K562 (cell line): Measurements from ENCODE around the gene SCN5A. TPM values are rescaled to one million over a fixed set of nuclear protein-coding genes. Genes with fewer than 3 reads are reported as not detected.

Source experiments
- ATAC-seq: fragments of 200-7000 bp; cut with Tn5 transposase; 3 replicates; pipeline ENCODE4 v1.9.1; 2020; ENCODE audit warnings: moderate library complexity
- BruUV-seq: library from RNA; stranded (reverse); fragments of 400-500 nt; replicated peaks from 2 replicates; lab custom pipeline; 2021; lab: Mats Ljungman, UMichigan
- CTCF ChIA-PET: fragments of 300-600 bp; formaldehyde crosslinking; extraction: SDS; loops from one replicate; lab custom pipeline; 2021; ENCODE audit warnings: low intra/inter-chr PET ratio; lab: Yijun Ruan, JAX
- POLR2A ChIA-PET: fragments of 300-600, 350-650 bp; sonication (Branson Sonifier 250); formaldehyde crosslinking; extraction: SDS; loops from one replicate; lab custom pipeline; 2021; ENCODE audit warnings: antibody characterized with exemption, inconsistent platforms; lab: Yijun Ruan, JAX
- DNase-seq, 4 experiments: peaks; one replicate each; pipeline versions ENCODE4 v3.0.0 to v3.0.0-alpha.2; 2011 to 2018; ENCODE audit warnings: low spot score in 3 of 4, mixed read lengths in 3 of 4; ENCODE audit errors: extremely low read depth in 1 of 4
- FAIRE-seq: peaks from 2 replicates; lab custom pipeline; 2011; peaks lifted over from hg19 to GRCh38; lab: Jason Lieb, UNC
- H2AFZ ChIP-seq: 2 replicates; pipeline ENCODE4 v1.6.0; 2011; ENCODE audit warnings: low read depth, low read length, control low read depth, inconsistent platforms
- H3K27ac ChIP-seq: fragments of 200-600 bp; 3 replicates; pipeline ENCODE4 v1.8.0; 2011; ENCODE audit warnings: low read depth, mild to moderate bottlenecking, control low read depth, inconsistent platforms, low read length, moderate library complexity, mixed read lengths; ENCODE audit errors: extremely low read depth
- H3K27me3 ChIP-seq, 2 experiments: fragments of 300-600 bp in 1 of 2; 2 replicates in 1 of 2; 3 replicates in 1 of 2; pipeline versions ENCODE4 v1.6.0 to v1.8.0; 2011; ENCODE audit warnings: inconsistent platforms in 2 of 2, low read length in 2 of 2, mild to moderate bottlenecking in 1 of 2, mixed read lengths in 1 of 2, moderate library complexity in 1 of 2; ENCODE audit not compliant: control insufficient read depth in 2 of 2, insufficient read depth in 2 of 2
- H3K36me3 ChIP-seq: fragments of 300-600 bp; 3 replicates; pipeline ENCODE4 v1.8.0; 2011; ENCODE audit warnings: mild to moderate bottlenecking, low read length, inconsistent platforms; ENCODE audit not compliant: control insufficient read depth, insufficient read depth
- H3K4me1 ChIP-seq, 2 experiments: fragments of 200-600 bp in 1 of 2; replicated peaks in 1 of 2; 2 replicates in 1 of 2; 3 replicates in 1 of 2; pipeline versions ENCODE4 v1.5.1 to v1.8.0; 2011; ENCODE audit warnings: inconsistent platforms in 2 of 2, low read length in 2 of 2, mild to moderate bottlenecking in 1 of 2, mixed read lengths in 1 of 2, moderate library complexity in 1 of 2; ENCODE audit not compliant: control insufficient read depth in 2 of 2, insufficient read depth in 2 of 2
- H3K4me2 ChIP-seq: 2 replicates; pipeline ENCODE4 v1.6.1; 2011; ENCODE audit warnings: low read length, control low read depth, inconsistent platforms, mixed read lengths; ENCODE audit not compliant: insufficient read depth
- H3K4me3 ChIP-seq: fragments of 200-600 bp; sonication (generic), shearing (Covaris generic); 2 replicates; pipeline ENCODE4 v1.5.1; 2016; ENCODE audit warnings: control low read depth, inconsistent platforms
- H3K79me2 ChIP-seq: fragments of 200-600 bp; 3 replicates; pipeline ENCODE4 v1.8.0; 2011; ENCODE audit warnings: low read length, inconsistent platforms; ENCODE audit not compliant: control insufficient read depth, insufficient read depth
- H3K9ac ChIP-seq, 2 experiments: 2 replicates each; pipeline versions ENCODE4 v1.6.0 to v1.6.1; 2011; ENCODE audit warnings: low read depth in 2 of 2, low read length in 2 of 2, control low read depth in 1 of 2, inconsistent platforms in 1 of 2, mild to moderate bottlenecking in 1 of 2, mixed read lengths in 1 of 2; ENCODE audit not compliant: insufficient read depth in 1 of 2
- H3K9me1 ChIP-seq: one replicate; pipeline ENCODE4 v1.6.0; 2011; ENCODE audit warnings: inconsistent platforms, mild to moderate bottlenecking, low read length, moderate library complexity; ENCODE audit not compliant: control insufficient read depth, insufficient read depth
- H3K9me3 ChIP-seq: replicated peaks from 2 replicates; pipeline ENCODE4 v1.5.1; 2011; ENCODE audit warnings: low read depth, low read length, inconsistent platforms; ENCODE audit not compliant: control insufficient read depth, insufficient read depth
- H4K20me1 ChIP-seq: replicated peaks from 2 replicates; pipeline ENCODE4 v1.6.1; 2011; ENCODE audit warnings: low read length, inconsistent platforms, mixed read lengths; ENCODE audit not compliant: control insufficient read depth, insufficient read depth
- CTCF ChIP-seq, 3 experiments: IDR thresholded peaks in 2 of 3; conservative IDR thresholded peaks in 1 of 3; 2 replicates each; pipeline ENCODE4 v1.5.1; 2011 to 2012; ENCODE audit warnings: low read length in 3 of 3, mild to moderate bottlenecking in 3 of 3, control low read depth in 2 of 3, improper control_type of control experiment in 1 of 3, inconsistent platforms in 1 of 3, low read depth in 1 of 3, mixed read lengths in 1 of 3, moderate library complexity in 1 of 3; ENCODE audit not compliant: insufficient read depth in 2 of 3
- MCM7 ChIP-seq, 2 experiments: fragments of 450-650 bp; IDR thresholded peaks; 2 replicates each; pipeline ENCODE4 v1.6.1; 2016 to 2018
- PKNOX1 ChIP-seq: fragments of 450-650 bp; IDR thresholded peaks from 2 replicates; pipeline ENCODE4 v1.6.1; 2016
- POLR3A ChIP-seq: IDR thresholded peaks from 2 replicates; pipeline ENCODE4 v1.6.1; 2011; ENCODE audit warnings: borderline replicate concordance, mild to moderate bottlenecking, moderate library complexity; ENCODE audit not compliant: insufficient read length, insufficient read depth; ENCODE audit errors: extremely low read depth
- THRA ChIP-seq: fragments of 450-650 bp; IDR thresholded peaks from 2 replicates; pipeline ENCODE4 v1.6.1; 2017; ENCODE audit warnings: mild to moderate bottlenecking, moderate library complexity
- ZNF436 ChIP-seq: fragments of 250-450, 450-650 bp; sonication (Bioruptor Pico); formaldehyde crosslinking; IDR thresholded peaks from 2 replicates; pipeline ENCODE4 v1.7.0; 2020; ENCODE audit warnings: mild to moderate bottlenecking
- ZNF79 ChIP-seq: fragments of 250-450 bp; sonication (Bioruptor Pico); IDR thresholded peaks from 2 replicates; pipeline ENCODE4 v1.4.0; 2020; ENCODE audit warnings: low read depth, mild to moderate bottlenecking, moderate library complexity
- WGBS: fragments of 100-300 bp; shearing (Covaris generic); methylation state at CpG from one replicate; pipeline ENCODE4 v1.1.6; 2016; ENCODE audit warnings: low coverage, mixed read lengths; ENCODE audit not compliant: insufficient coverage; ENCODE audit errors: missing lambda C conversion rate; 5-methylcytosine and 5-hydroxymethylcytosine counted together
- in situ Hi-C: fragments of 300-500 bp; cut with MboI; formaldehyde crosslinking; loops from 4 replicates; pipeline ENCODE4 v1.15.0; 2018; ENCODE audit warnings: inconsistent platforms, mixed read lengths
- intact Hi-C: fragments of 100-400 bp; cut with micrococcal nuclease; formaldehyde crosslinking; loops from 2 replicates; pipeline ENCODE4 v1.14.2; 2022
- polyA plus RNA-seq, 8 experiments: library from polyadenylated mRNA; depleted of rRNA in 4 of 8; stranded (reverse) in 5 of 8; unstranded in 3 of 8; fragments of >200 nt; fragmentation: Nextera tagmentation in 2 of 8; fragmentation: Illumina TruSeq in 1 of 8; extraction: Ambion mirVana in 2 of 8; extraction: Trizol in 1 of 8; gene quantifications; 2 replicates each; pipeline versions ENCODE4 v1.2.1 to v1.2.3, GENCODE V29; 2011 to 2014; ENCODE audit warnings: inconsistent platforms in 1 of 8, missing spikeins in 1 of 8
- total RNA-seq, 7 experiments: library from RNA; depleted of rRNA in 6 of 7; stranded (reverse); fragments of >200 nt in 6 of 7; fragmentation: Illumina TruSeq in 2 of 7; extraction: Trizol in 2 of 7; gene quantifications; 2 replicates each; pipeline versions ENCODE4 v1.2.1 to v1.2.3, GENCODE V29; 2011 to 2021; ENCODE audit warnings: low replicate concordance in 1 of 7
- TF ChIP-seq, protein P1 (sequence below): sonication (generic); formaldehyde crosslinking; IDR thresholded peaks from 2 replicates; pipeline ENCODE4 v1.8.1; 2023; ENCODE audit warnings: mild to moderate bottlenecking, missing genetic modification reagents
- TF ChIP-seq, protein P2 (sequence below): fragments of 150-350 bp; conservative IDR thresholded peaks from 2 replicates; pipeline ENCODE4 v1.6.1; 2014; ENCODE audit warnings: low read length

SCN5A gene
- total and polyA plus RNA-seq, 9 of the 15 experiments (the other 6 are each of a cell fraction or from before 2014, with no cell fraction given): 0.07 to 1.4 (median 0.21) TPM; not detected in 2

- TF ChIP-seq, protein P1, sequence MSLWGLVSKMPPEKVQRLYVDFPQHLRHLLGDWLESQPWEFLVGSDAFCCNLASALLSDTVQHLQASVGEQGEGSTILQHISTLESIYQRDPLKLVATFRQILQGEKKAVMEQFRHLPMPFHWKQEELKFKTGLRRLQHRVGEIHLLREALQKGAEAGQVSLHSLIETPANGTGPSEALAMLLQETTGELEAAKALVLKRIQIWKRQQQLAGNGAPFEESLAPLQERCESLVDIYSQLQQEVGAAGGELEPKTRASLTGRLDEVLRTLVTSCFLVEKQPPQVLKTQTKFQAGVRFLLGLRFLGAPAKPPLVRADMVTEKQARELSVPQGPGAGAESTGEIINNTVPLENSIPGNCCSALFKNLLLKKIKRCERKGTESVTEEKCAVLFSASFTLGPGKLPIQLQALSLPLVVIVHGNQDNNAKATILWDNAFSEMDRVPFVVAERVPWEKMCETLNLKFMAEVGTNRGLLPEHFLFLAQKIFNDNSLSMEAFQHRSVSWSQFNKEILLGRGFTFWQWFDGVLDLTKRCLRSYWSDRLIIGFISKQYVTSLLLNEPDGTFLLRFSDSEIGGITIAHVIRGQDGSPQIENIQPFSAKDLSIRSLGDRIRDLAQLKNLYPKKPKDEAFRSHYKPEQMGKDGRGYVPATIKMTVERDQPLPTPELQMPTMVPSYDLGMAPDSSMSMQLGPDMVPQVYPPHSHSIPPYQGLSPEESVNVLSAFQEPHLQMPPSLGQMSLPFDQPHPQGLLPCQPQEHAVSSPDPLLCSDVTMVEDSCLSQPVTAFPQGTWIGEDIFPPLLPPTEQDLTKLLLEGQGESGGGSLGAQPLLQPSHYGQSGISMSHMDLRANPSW (CRISPR knock-in tag): no peak
- TF ChIP-seq POLR3A: no peak
- TF ChIP-seq THRA: no peak
- no peak for TF ChIP-seq MCM7 (IDR thresholded peaks at IDR 0.05)
These were observed 40.7 kb upstream of the SCN5A start (continued) for GRCh38 chr3:38690185-38690584.

DNA sequence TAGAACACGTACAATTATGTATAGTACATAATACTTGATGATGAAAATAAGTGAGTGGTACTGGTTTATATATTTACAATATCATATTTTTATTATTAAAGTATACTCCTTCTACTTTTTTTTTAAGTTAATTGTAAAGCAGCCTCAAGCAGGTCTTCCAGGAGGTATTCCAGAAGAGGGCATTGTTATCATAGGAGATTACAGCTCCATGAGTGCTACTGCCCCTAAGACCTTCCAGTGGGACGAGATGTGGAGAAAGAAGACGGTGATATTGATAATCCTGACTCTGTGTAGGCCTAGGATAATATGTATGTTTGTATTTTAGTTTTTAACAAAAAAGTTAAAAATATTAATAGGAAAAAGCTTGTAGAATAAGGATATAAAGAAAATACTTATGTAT, 40.3 kb upstream of the SCN5A start:
- FAIRE-seq (no peak), DNase-seq (peak in 1 of 4 experiments; percentile 18), ATAC-seq (peak; percentile 64)
- Histone ChIP-seq H3K4me2 (no peak overlapping the region), H2AFZ (no peak overlapping the region), H3K27me3 (peaks cover 7% of the 10 kb centered on the region in 2 experiments; a peak in 4 of 5 replicates), H3K4me3 (no peak overlapping the region), H3K9me1 (no peaks in the 10 kb centered on the region), H3K9me3 (no peaks in the 10 kb centered on the region), H3K79me2 (no peaks in the 10 kb centered on the region), H3K9ac (no peak overlapping the region), H3K36me3 (no peaks in the 10 kb centered on the region), H3K4me1 (no peaks in the 10 kb centered on the region), H3K27ac (no peak overlapping the region), H4K20me1 (no peaks in the 10 kb centered on the region)
- POLR2A ChIA-PET: interaction anchor here (0.6 to 1.1 kb wide), 4 partner anchors 9 to 659 kb away, joined by 3 to 4 read pairs (median 3); partner anchors contain the start of genes GORASP1 and TTC21A
- CTCF ChIA-PET: no interaction called here
- intact Hi-C loops (loop anchor here (2.0 kb wide), 1 partner anchor 155 kb away; no protein-coding TSS in a partner anchor), in situ Hi-C loops (no loop called here)
- 6% methylated on average over 3 of the region's 3 CpGs for WGBS
- no TSS peak for BruUV-seq
- TF ChIP-seq CTCF (IDR thresholded peaks at IDR 0.05 in 2 of 3, conservative IDR thresholded peaks at IDR 0.05 in 1 of 3; ENCODE audit: insufficient read depth in 2 of 3, low read depth in 1 of 3, low read length in 3 of 3) (peak in 1 of 3 experiments; percentile 41; a peak in 2 of 6 replicates), ZNF79 (CRISPR knock-in tag) (no peak), ZNF436 (CRISPR knock-in tag) (no peak), PKNOX1 (no peak)
- TF ChIP-seq, protein P2, sequence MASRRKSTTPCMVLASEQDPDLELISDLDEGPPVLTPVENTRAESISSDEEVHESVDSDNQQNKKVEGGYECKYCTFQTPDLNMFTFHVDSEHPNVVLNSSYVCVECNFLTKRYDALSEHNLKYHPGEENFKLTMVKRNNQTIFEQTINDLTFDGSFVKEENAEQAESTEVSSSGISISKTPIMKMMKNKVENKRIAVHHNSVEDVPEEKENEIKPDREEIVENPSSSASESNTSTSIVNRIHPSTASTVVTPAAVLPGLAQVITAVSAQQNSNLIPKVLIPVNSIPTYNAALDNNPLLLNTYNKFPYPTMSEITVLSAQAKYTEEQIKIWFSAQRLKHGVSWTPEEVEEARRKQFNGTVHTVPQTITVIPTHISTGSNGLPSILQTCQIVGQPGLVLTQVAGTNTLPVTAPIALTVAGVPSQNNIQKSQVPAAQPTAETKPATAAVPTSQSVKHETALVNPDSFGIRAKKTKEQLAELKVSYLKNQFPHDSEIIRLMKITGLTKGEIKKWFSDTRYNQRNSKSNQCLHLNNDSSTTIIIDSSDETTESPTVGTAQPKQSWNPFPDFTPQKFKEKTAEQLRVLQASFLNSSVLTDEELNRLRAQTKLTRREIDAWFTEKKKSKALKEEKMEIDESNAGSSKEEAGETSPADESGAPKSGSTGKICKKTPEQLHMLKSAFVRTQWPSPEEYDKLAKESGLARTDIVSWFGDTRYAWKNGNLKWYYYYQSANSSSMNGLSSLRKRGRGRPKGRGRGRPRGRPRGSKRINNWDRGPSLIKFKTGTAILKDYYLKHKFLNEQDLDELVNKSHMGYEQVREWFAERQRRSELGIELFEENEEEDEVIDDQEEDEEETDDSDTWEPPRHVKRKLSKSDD: no peak
